H1 (cell line): Measurements from ENCODE around the gene DGCR6L. TPM values are rescaled to one million over a fixed set of nuclear protein-coding genes. Genes with fewer than 3 reads are reported as not detected.

ENCODE experiments used
- CTCF ChIP-seq, 3 experiments: IDR thresholded peaks; 1 replicate in 2 of 3; 2 replicates in 1 of 3; pipeline versions ENCODE4 v1.5.1 to v1.6.1; 2011; ENCODE audit warnings: low read length in 3 of 3, mild to moderate bottlenecking in 3 of 3, inconsistent platforms in 2 of 3, low read depth in 1 of 3, moderate library complexity in 1 of 3; ENCODE audit not compliant: insufficient read depth in 1 of 3; ENCODE audit errors: control extremely low read depth in 1 of 3
- POLR2AphosphoS5 ChIP-seq: IDR thresholded peaks from 2 replicates; pipeline ENCODE4 v1.6.1; 2011; ENCODE audit warnings: low read depth, low read length
- polyA plus RNA-seq, 7 experiments: library from polyadenylated mRNA; depleted of rRNA in 3 of 7; stranded (reverse) in 5 of 7; unstranded in 2 of 7; fragments of >200 nt in 5 of 7; fragments of 200-250 nt in 2 of 7; gene quantifications; 1 replicate in 5 of 7; 2 replicates in 1 of 7; 4 replicates in 1 of 7; pipeline versions ENCODE4 v1.2.1 to v1.2.3, GENCODE V29; 2011 to 2013; ENCODE audit warnings: missing spikeins in 2 of 7, mixed read lengths in 2 of 7
- total RNA-seq: library from RNA; stranded (reverse); fragmentation: NEBNext Ultra II Directional; extraction: Animal tissue kit (Norgen Biotek cat#: 25700); gene quantifications from 2 replicates; pipeline ENCODE4 v1.2.1, GENCODE V29; 2021

The DGCR6L gene
- total and polyA plus RNA-seq, 2 of the 8 experiments (the other 6 are each of a cell fraction or from before 2014, with no cell fraction given), result 43.6 to 72.6 TPM

- TF ChIP-seq CTCF (IDR thresholded peaks at IDR 0.05; ENCODE audit: control extremely low read depth in 1 of 3, insufficient read depth in 1 of 3, low read depth in 1 of 3, low read length in 3 of 3), result no peak
- TF ChIP-seq POLR2AphosphoS5, result no peak
Observed at GRCh38 chr22:20292673-20293232, 27.1 kb downstream of the DGCR6L start (continued).
